ENCODE results near the gene DNAH1. TPM values are rescaled to one million over a fixed set of nuclear protein-coding genes. Genes with fewer than 3 reads are reported as not detected.

Gene DNAH1
- total RNA-seq, 1 donor = 8.7 TPM

DNA sequence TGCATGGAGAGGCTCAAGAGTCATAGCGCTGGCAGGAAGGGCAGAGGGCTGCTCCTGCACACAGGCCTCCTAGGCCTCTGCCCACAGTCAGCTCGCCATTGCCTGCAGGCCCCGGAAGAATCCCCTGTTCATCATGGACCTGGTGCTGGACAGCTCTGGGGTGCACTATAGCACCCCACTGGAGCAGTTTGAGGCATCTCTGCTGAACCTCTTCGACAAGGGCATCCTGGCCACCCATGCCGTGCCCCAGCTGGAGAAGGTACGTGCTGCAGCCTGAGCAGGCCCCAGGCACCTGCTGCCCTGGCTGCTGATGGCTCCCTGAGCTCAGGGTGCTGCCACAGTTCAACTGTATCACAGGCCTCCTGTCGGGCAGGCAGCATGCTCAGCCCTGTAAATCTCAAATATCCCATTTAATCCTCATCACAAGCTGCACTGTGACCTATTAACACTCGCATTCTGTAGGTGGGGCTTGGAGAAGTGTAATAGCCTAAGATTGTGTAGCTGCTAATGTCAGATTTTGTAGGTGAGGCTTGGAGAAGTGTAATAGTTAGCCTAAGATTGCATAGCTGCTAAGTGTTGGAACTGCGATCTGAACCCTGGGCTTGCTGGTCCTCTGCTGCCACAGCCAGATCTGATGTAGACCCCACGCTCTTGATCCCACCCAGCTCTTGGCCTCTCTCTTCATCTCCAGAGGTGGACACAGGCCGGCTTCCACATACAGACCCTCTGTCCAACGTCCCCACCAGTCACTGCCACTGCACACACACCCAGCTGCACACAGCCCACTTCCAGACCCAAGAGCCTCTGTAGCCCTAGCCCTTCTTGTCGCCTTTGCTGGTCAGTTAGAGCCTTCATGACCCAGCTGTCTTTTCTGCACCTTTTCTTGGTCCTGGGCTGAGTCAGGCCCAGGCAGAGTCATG lies 31.9 kb downstream of the DNAH1 start:
- no peak for TF ChIP-seq CTCF (IDR thresholded peaks at IDR 0.05; ENCODE audit: extremely low read depth, low read depth, low read length)
- Histone ChIP-seq H3K36me3 (ENCODE audit: insufficient read depth, low read length) (no peaks in the 10 kb centered on the region), H3K27ac (ENCODE audit: low read depth, low read length) (no peak overlapping the region), H3K4me2 (ENCODE audit: insufficient read depth, low read length) (no peak overlapping the region), H3K79me2 (ENCODE audit: insufficient read depth, low read length) (no peaks in the 10 kb centered on the region), H4K20me1 (ENCODE audit: insufficient read depth, low read length) (peaks cover 8% of the 10 kb centered on the region), H3K27me3 (ENCODE audit: insufficient read depth, low read length) (no peaks in the 10 kb centered on the region), H2AFZ (ENCODE audit: low read length) (no peak overlapping the region), H3K4me1 (ENCODE audit: insufficient read depth, low read length) (peaks cover 21% of the 10 kb centered on the region), H3K4me3 (ENCODE audit: insufficient read depth, low read length) (no peak overlapping the region), H3K9me3 (ENCODE audit: low read depth, low read length) (no peaks in the 10 kb centered on the region)
- DNase-seq (ENCODE audit: insufficient read length, low spot score, missing footprints) = peak; percentile 65

DNA sequence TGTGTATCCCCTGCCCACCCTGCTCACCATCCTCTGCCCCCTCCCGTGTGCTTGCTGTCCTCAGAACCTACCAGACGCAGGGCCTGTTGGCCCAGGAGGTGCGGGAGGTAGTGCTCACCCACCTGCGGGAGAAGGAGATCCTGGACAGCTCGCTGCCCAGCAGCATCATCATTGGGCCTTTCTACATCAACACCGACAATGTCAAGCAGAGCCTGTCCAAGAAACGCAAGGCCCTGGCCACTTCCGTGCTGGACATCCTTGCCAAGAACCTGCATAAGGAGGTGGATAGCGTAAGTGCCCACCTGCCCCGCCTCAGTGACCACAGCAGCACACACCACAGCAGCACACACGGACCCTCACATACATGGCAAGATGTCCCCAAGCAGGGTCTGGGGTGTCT lies 33.0 kb downstream of the DNAH1 start:
- H3K79me2 ChIP-seq (ENCODE audit: insufficient read depth, low read length) = no peaks in the 10 kb centered on the region
- no peak overlapping the region for H3K4me2 ChIP-seq (ENCODE audit: insufficient read depth, low read length)
- H3K27ac ChIP-seq (ENCODE audit: low read depth, low read length) = no peak overlapping the region
- H2AFZ ChIP-seq (ENCODE audit: low read length) = no peak overlapping the region
- no peaks in the 10 kb centered on the region for H3K27me3 ChIP-seq (ENCODE audit: insufficient read depth, low read length)
- TF ChIP-seq CTCF (IDR thresholded peaks at IDR 0.05; ENCODE audit: extremely low read depth, low read depth, low read length) = no peak
- H3K4me1 ChIP-seq (ENCODE audit: insufficient read depth, low read length) = peaks cover 21% of the 10 kb centered on the region
- no peak overlapping the region for H3K4me3 ChIP-seq (ENCODE audit: insufficient read depth, low read length)
- no peaks in the 10 kb centered on the region for H3K9me3 ChIP-seq (ENCODE audit: low read depth, low read length)
- H4K20me1 ChIP-seq (ENCODE audit: insufficient read depth, low read length) = peaks cover 8% of the 10 kb centered on the region
- DNase-seq (ENCODE audit: insufficient read length, low spot score, missing footprints) = peak; percentile 41
- H3K36me3 ChIP-seq (ENCODE audit: insufficient read depth, low read length) = no peaks in the 10 kb centered on the region

DNA sequence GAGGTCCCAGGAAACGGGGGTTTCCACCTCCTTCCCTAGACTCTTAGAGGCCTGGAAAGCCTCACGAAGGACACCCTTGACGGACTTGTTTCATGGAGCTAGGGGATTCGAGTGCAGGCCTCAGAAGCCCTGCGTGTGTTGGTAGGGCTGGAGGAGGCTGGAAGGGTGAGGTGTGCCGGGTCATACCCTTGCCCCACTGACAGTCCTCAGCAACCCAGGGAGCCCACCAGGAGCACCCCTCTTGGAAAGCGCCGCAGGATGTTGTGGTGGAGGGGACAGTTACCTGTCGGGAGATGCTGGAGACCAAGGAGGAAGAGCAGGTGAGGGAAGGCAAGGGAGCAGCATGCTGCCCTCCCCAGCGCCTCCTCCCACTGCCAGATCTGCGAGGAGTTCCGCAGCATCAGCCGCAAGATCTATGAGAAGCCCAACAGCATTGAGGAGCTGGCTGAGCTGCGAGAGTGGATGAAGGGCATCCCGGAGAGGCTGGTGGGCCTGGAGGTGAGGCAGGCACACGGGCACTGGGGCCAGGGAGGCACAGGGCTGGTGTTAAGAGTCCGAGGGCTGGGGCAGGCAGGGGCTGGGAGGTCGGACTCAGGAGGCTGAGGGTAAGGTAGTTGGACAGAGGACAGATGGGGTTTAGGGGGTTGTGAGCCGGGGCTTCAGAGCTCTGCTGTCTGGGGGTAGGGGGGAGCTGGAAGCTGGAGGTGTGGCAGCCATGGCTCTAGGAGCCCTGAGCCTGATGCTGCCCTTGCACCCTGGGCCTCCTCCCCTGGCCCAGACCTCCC lies 33.7 kb downstream of the DNAH1 start:
- no peak for TF ChIP-seq CTCF (IDR thresholded peaks at IDR 0.05; ENCODE audit: extremely low read depth, low read depth, low read length)
- Histone ChIP-seq H3K4me2 (ENCODE audit: insufficient read depth, low read length) (no peak overlapping the region), H4K20me1 (ENCODE audit: insufficient read depth, low read length) (peaks cover 8% of the 10 kb centered on the region), H3K4me1 (ENCODE audit: insufficient read depth, low read length) (peaks cover 21% of the 10 kb centered on the region), H3K79me2 (ENCODE audit: insufficient read depth, low read length) (no peaks in the 10 kb centered on the region), H3K4me3 (ENCODE audit: insufficient read depth, low read length) (no peak overlapping the region), H3K36me3 (ENCODE audit: insufficient read depth, low read length) (no peaks in the 10 kb centered on the region), H2AFZ (ENCODE audit: low read length) (no peak overlapping the region), H3K27me3 (ENCODE audit: insufficient read depth, low read length) (no peaks in the 10 kb centered on the region), H3K9me3 (ENCODE audit: low read depth, low read length) (no peaks in the 10 kb centered on the region), H3K27ac (ENCODE audit: low read depth, low read length) (no peak overlapping the region)
- DNase-seq (ENCODE audit: insufficient read length, low spot score, missing footprints) = peak; percentile 78

DNA sequence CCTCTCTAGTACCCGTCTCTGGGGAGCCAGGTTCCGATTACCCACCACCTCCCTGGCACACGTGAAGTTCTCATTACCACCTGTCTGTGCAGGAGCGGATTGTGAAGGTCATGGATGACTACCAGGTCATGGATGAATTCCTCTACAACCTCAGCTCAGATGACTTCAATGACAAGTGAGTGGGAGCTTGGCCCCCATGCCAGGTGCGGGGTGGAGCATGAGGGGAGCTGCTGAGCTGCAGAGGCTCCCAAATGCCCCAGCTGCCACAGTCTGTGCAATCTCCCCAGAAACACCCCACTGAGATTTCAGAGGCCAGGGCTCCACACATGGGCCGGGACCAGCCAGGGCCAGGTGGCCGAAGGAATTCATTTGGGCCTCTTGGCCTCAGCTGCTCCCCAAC lies 34.3 kb downstream of the DNAH1 start:
- DNase-seq (ENCODE audit: insufficient read length, low spot score, missing footprints) = peak; percentile 45
- H2AFZ ChIP-seq (ENCODE audit: low read length) = no peak overlapping the region

More for the DNA sequence above, 34.3 kb downstream of the DNAH1 start:
- H3K4me1 ChIP-seq (ENCODE audit: insufficient read depth, low read length) = peaks cover 20% of the 10 kb centered on the region
- no peaks in the 10 kb centered on the region for H3K27me3 ChIP-seq (ENCODE audit: insufficient read depth, low read length)
- H3K27ac ChIP-seq (ENCODE audit: low read depth, low read length) = no peak overlapping the region
- peaks cover 8% of the 10 kb centered on the region for H4K20me1 ChIP-seq (ENCODE audit: insufficient read depth, low read length)
- no peak overlapping the region for H3K4me3 ChIP-seq (ENCODE audit: insufficient read depth, low read length)
- H3K79me2 ChIP-seq (ENCODE audit: insufficient read depth, low read length) = no peaks in the 10 kb centered on the region
- H3K4me2 ChIP-seq (ENCODE audit: insufficient read depth, low read length) = no peak overlapping the region
- no peak for TF ChIP-seq CTCF (IDR thresholded peaks at IDR 0.05; ENCODE audit: extremely low read depth, low read depth, low read length)
- H3K9me3 ChIP-seq (ENCODE audit: low read depth, low read length) = no peaks in the 10 kb centered on the region
- H3K36me3 ChIP-seq (ENCODE audit: insufficient read depth, low read length) = no peaks in the 10 kb centered on the region
